ENCODE data around the gene HOXD3.

DNA sequence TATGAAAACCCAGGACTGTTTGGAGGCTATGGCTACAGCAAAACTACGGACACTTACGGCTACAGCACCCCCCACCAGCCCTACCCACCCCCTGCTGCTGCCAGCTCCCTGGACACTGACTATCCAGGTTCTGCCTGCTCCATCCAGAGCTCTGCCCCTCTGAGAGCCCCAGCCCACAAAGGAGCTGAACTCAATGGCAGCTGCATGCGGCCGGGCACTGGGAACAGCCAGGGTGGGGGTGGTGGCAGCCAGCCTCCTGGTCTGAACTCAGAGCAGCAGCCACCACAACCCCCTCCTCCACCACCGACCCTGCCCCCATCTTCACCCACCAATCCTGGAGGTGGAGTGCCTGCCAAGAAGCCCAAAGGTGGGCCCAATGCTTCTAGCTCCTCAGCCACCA is 12.1 kb downstream of the HOXD3 start:
- TF ChIP-seq, protein P1, sequence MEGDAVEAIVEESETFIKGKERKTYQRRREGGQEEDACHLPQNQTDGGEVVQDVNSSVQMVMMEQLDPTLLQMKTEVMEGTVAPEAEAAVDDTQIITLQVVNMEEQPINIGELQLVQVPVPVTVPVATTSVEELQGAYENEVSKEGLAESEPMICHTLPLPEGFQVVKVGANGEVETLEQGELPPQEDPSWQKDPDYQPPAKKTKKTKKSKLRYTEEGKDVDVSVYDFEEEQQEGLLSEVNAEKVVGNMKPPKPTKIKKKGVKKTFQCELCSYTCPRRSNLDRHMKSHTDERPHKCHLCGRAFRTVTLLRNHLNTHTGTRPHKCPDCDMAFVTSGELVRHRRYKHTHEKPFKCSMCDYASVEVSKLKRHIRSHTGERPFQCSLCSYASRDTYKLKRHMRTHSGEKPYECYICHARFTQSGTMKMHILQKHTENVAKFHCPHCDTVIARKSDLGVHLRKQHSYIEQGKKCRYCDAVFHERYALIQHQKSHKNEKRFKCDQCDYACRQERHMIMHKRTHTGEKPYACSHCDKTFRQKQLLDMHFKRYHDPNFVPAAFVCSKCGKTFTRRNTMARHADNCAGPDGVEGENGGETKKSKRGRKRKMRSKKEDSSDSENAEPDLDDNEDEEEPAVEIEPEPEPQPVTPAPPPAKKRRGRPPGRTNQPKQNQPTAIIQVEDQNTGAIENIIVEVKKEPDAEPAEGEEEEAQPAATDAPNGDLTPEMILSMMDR (IDR thresholded peaks at IDR 0.05) = no peak
- no peak for TF ChIP-seq POLR2A (IDR thresholded peaks at IDR 0.05)
- TF ChIP-seq EP300 (IDR thresholded peaks at IDR 0.05) = no peak
